PFSK-1 (cell line): Measurements from ENCODE around the gene GAS7.

ENCODE experiments used
- FOXP2 ChIP-seq: optimal IDR thresholded peaks from 2 replicates; pipeline ENCODE3; 2011; ENCODE audit warnings: borderline replicate concordance, control low read depth, inconsistent platforms; ENCODE audit not compliant: insufficient read depth; ENCODE audit errors: extremely low read length, extremely low read depth
- POLR2AphosphoS5 ChIP-seq: IDR thresholded peaks from 2 replicates; pipeline ENCODE4 v1.6.1; 2012; ENCODE audit warnings: low read depth, mild to moderate bottlenecking, control low read depth, low read length, moderate library complexity

DNA sequence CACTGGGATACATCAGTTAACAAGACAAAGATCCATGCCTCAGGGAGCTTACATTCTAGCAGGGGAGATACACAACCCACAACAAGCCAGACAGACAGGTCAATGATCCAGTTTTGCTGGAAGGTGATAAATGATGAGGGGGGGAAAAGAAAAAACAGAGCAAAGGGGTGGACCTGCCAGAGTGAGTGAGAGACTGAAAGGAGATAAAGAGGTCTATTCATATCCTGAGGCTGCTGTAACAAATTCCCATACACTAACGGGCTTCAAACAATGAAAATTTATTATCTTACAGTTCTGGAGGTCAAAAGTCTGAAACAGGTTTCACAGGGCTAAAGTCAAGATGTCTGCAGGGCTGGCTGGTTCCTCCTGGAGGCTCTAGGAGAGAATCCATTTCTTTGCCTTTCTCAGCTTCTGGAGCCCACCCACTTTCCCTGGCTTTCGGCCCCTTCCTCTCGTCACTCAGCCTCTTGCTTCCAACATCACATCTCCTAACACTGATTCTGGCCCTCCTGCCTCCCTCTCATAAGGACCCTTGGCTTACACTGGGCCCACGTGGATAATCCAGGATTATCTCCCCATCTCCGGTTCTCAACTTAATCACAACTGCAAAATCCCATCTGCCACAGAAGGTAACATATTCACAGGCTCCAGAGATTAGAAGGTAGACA lies 81.5 kb downstream of the GAS7 start:
- TF ChIP-seq POLR2AphosphoS5 (no peak), FOXP2 (no peak)
